ENCODE measurements around the gene MRPS18C. TPM values are rescaled to one million over a fixed set of nuclear protein-coding genes. Genes with fewer than 3 reads are reported as not detected.
"Not testable (repeated sequence)": the region's sequence is repeated elsewhere in the genome, so short reads cannot be mapped to it uniquely, and the experiment has no call there.

MRPS18C gene
- total and polyA plus RNA-seq, 8 donors = 28.5 to 61.4 (median 53.2) TPM

GRCh38 chr4:83504503-83504902, 48.6 kb downstream of the MRPS18C start:
- Histone ChIP-seq H3K27ac (peak overlapping the region in 1 of 2 donors; percentile 26), H3K4me1 (no peaks in the 10 kb centered on the region), H3K36me3 (no peaks in the 10 kb centered on the region), H3K27me3 (no peaks in the 10 kb centered on the region), H3K4me3 (no peak overlapping the region), H3K9me3 (no peaks in the 10 kb centered on the region)
- DNase-seq (peak in 1 of 4 donors; percentile 9), ATAC-seq (peak; percentile 82)
- intact Hi-C loops (cut with DNase I) = no loop called here
- TF ChIP-seq CTCF (IDR thresholded peaks at IDR 0.05) = no peak

- H3K4me3 ChIP-seq = no peak overlapping the region
- no peak overlapping the region for H3K27ac ChIP-seq
- peak in 1 of 4 donors; percentile 40 for DNase-seq
- no peak for TF ChIP-seq CTCF (IDR thresholded peaks at IDR 0.05)
- ATAC-seq = peak; percentile 43
- no peaks in the 10 kb centered on the region for H3K9me3 ChIP-seq
- intact Hi-C loops (cut with DNase I) = loop anchor here in 1 of 2 donors (5.0 kb wide), 1 partner anchor 137 kb away; no protein-coding TSS in a partner anchor
- H3K36me3 ChIP-seq = no peaks in the 10 kb centered on the region
- H3K27me3 ChIP-seq = no peaks in the 10 kb centered on the region
- no peaks in the 10 kb centered on the region for H3K4me1 ChIP-seq
These were observed 49.1 kb downstream of the MRPS18C start for GRCh38 chr4:83504996-83505395.

- ATAC-seq = peak; percentile 80
- DNase-seq = peak in 1 of 4 donors; percentile 56
These were observed 53.3 kb downstream of the MRPS18C start for GRCh38 chr4:83509156-83509585.

GRCh38 chr4:83510442-83510841, 54.6 kb downstream of the MRPS18C start:
- no peaks in the 10 kb centered on the region for H3K9me3 ChIP-seq
- no peak for TF ChIP-seq CTCF (IDR thresholded peaks at IDR 0.05)
- no peak overlapping the region for H3K27ac ChIP-seq
- no peak for DNase-seq
- no peak for ATAC-seq
- intact Hi-C loops (cut with DNase I) = no loop called here
- no peak overlapping the region for H3K4me3 ChIP-seq
- H3K4me1 ChIP-seq = no peaks in the 10 kb centered on the region
- no peaks in the 10 kb centered on the region for H3K36me3 ChIP-seq
- no peaks in the 10 kb centered on the region for H3K27me3 ChIP-seq

More at GRCh38 chr4:83509156-83509585, 53.3 kb downstream of the MRPS18C start:
- not testable (repeated sequence) for H3K9me3 ChIP-seq, H3K27me3 ChIP-seq, H3K36me3 ChIP-seq, H3K4me1 ChIP-seq, H3K27ac ChIP-seq, H3K4me3 ChIP-seq
- intact Hi-C loops (cut with DNase I) = loop anchor here in 1 of 2 donors (5.0 kb wide), 1 partner anchor 133 kb away; no protein-coding TSS in a partner anchor
- peak; percentile 64 to 85 for TF ChIP-seq CTCF (IDR thresholded peaks at IDR 0.05)

Other genes starting within 250 kb of the MRPS18C start
- 10 to 100 TPM; 15.9 to 17.9 TPM for gene COQ2, start 171.3 kb upstream of the MRPS18C start, total RNA-seq
- 10 to 100 TPM; 13.0 to 16.4 (median 15.8) TPM for gene COQ2, start 171.3 kb upstream of the MRPS18C start, polyA plus RNA-seq (ENCODE audit: insufficient read length in 6 of 6)
- 10 to 100 TPM in 1 of 2 donors, 1 to 10 TPM in 1; 6.5 to 19.2 TPM for gene HPSE, start 121.2 kb upstream of the MRPS18C start, total RNA-seq
- 1 to 10 TPM; 1.3 to 2.8 (median 1.7) TPM for gene HPSE, start 121.2 kb upstream of the MRPS18C start, polyA plus RNA-seq (ENCODE audit: insufficient read length in 6 of 6)
- 10 to 100 TPM; 13.1 to 18.4 TPM for gene HELQ, start 235 bp upstream of the MRPS18C start, total RNA-seq
- 10 to 100 TPM; 20.1 to 23.5 (median 22.1) TPM for gene HELQ, start 235 bp upstream of the MRPS18C start, polyA plus RNA-seq (ENCODE audit: insufficient read length in 6 of 6)
- 10 to 100 TPM; 10.7 to 11.6 TPM for gene ABRAXAS1, start 29.0 kb downstream of the MRPS18C start, total RNA-seq
- gene ABRAXAS1, start 29.0 kb downstream of the MRPS18C start, polyA plus RNA-seq (ENCODE audit: insufficient read length in 6 of 6) = 10 to 100 TPM; 47.4 to 55.5 (median 51.9) TPM
- gene GPAT3, start 80.0 kb downstream of the MRPS18C start, total RNA-seq = 10 to 100 TPM in 1 of 2 donors, 1 to 10 TPM in 1; 5.7 to 16.6 TPM
- gene GPAT3, start 80.0 kb downstream of the MRPS18C start, polyA plus RNA-seq (ENCODE audit: insufficient read length in 6 of 6) = 10 to 100 TPM; 11.3 to 16.7 (median 14.2) TPM